Measurements from ENCODE around the gene IPCEF1.

- TF ChIP-seq CTCF (IDR thresholded peaks at IDR 0.05; ENCODE audit: poor library complexity) (no peak), EZH2phosphoT487 (IDR thresholded peaks at IDR 0.05; ENCODE audit: low read depth, severe bottlenecking, unreplicated experiment) (no peak)
Measured at GRCh38 chr6:154228521-154228905, 128.1 kb downstream of the IPCEF1 start.
